ENCODE results near the gene MED16. TPM values are rescaled to one million over a fixed set of nuclear protein-coding genes. Genes with fewer than 3 reads are reported as not detected.
A peak's percentile ranks its signal among the peaks of the same experiment; 100 is the strongest.

MED16 gene
- 10 to 100 TPM; 14.9 to 33.1 (median 32.8) TPM for total RNA-seq

GRCh38 chr19:892894-893689 is at the start of gene MED16, which contains the start of gene RNU6-9:
Gene MED16, minus strand, starts transcription at chr19:893187. Its CDS starts 2,056 bp downstream, at chr19:891131.
Gene RNU6-9, plus strand, starts transcription at chr19:893484.
- intact Hi-C loops (cut with DNase I; ENCODE audit: low total_unique reads) = loop anchor here (5.0 to 10.0 kb wide), 2 partner anchors 322 to 749 kb away; no protein-coding TSS in a partner anchor
- H3K27ac ChIP-seq = peak within 1 kb of the TSS; percentile 96
- no peaks in the 10 kb centered on the region for H3K27me3 ChIP-seq
- peak; percentile 95 for DNase-seq (ENCODE audit: low spot score in 2 of 2)
- H3K4me1 ChIP-seq = no peaks in the 10 kb centered on the region
- no peaks in the 10 kb centered on the region for H3K36me3 ChIP-seq
- TF ChIP-seq POLR2A (IDR thresholded peaks at IDR 0.05) = peak; percentile 30
- TF ChIP-seq POLR2AphosphoS5 (IDR thresholded peaks at IDR 0.05) = peak in 1 of 3 donors; percentile 82
- TF ChIP-seq CTCF (IDR thresholded peaks at IDR 0.05) = peak in 1 of 3 donors; percentile 9
- H3K9me3 ChIP-seq = no peaks in the 10 kb centered on the region
- peak within 1 kb of the TSS; percentile 74 to 93 (median 89) for H3K4me3 ChIP-seq

GRCh38 chr19:942133-942645 is 49.2 kb upstream of the MED16 start:
- DNase-seq (ENCODE audit: low spot score in 2 of 2) = no peak
- H3K27ac ChIP-seq = no peak overlapping the region
- no peaks in the 10 kb centered on the region for H3K9me3 ChIP-seq
- H3K27me3 ChIP-seq = no peaks in the 10 kb centered on the region
- no peaks in the 10 kb centered on the region for H3K36me3 ChIP-seq
- peaks cover 0 to 5% of the 10 kb centered on the region in 2 donors for H3K4me1 ChIP-seq
- intact Hi-C loops (cut with DNase I; ENCODE audit: low total_unique reads) = no loop called here
- TF ChIP-seq CTCF (IDR thresholded peaks at IDR 0.05) (no peak), POLR2A (IDR thresholded peaks at IDR 0.05) (no peak), POLR2AphosphoS5 (IDR thresholded peaks at IDR 0.05) (no peak)
- no peak overlapping the region for H3K4me3 ChIP-seq

- Histone ChIP-seq H3K4me1 (peaks cover 0 to 5% of the 10 kb centered on the region in 2 donors), H3K27ac (peak overlapping the region; percentile 76 to 80), H3K27me3 (no peaks in the 10 kb centered on the region), H3K4me3 (peak overlapping the region in 2 of 3 donors; percentile 52 to 64), H3K36me3 (no peaks in the 10 kb centered on the region), H3K9me3 (no peaks in the 10 kb centered on the region)
- TF ChIP-seq POLR2AphosphoS5 (IDR thresholded peaks at IDR 0.05) = peak in 1 of 3 donors; percentile 12
- TF ChIP-seq POLR2A (IDR thresholded peaks at IDR 0.05) = no peak
- TF ChIP-seq CTCF (IDR thresholded peaks at IDR 0.05) = no peak
- DNase-seq (ENCODE audit: low spot score in 2 of 2) = no peak
- intact Hi-C loops (cut with DNase I; ENCODE audit: low total_unique reads) = no loop called here
These were observed 48.5 kb upstream of the MED16 start for GRCh38 chr19:941292-942132.

- Histone ChIP-seq H3K27me3 (no peaks in the 10 kb centered on the region), H3K4me1 (peaks cover 0 to 5% of the 10 kb centered on the region in 2 donors), H3K9me3 (no peaks in the 10 kb centered on the region), H3K4me3 (peak overlapping the region in 2 of 3 donors; percentile 52 to 64), H3K27ac (peak overlapping the region; percentile 76 to 80), H3K36me3 (no peaks in the 10 kb centered on the region)
- intact Hi-C loops (cut with DNase I; ENCODE audit: low total_unique reads) = no loop called here
- DNase-seq (ENCODE audit: low spot score in 2 of 2) = peak; percentile 42 to 72
- TF ChIP-seq CTCF (IDR thresholded peaks at IDR 0.05) (no peak), POLR2AphosphoS5 (IDR thresholded peaks at IDR 0.05) (peak in 1 of 3 donors; percentile 21)
These were observed 47.8 kb upstream of the MED16 start for GRCh38 chr19:940591-941291.
